HG03439 (cell line): ENCODE results near the gene NFATC2.
"Not testable (repeated sequence)": the region's sequence is repeated elsewhere in the genome, so short reads cannot be mapped to it uniquely, and the experiment has no call there.

Source experiments
- ATAC-seq: cut with Tn5 transposase; IDR thresholded peaks from one replicate; pipeline ENCODE4 v1.9.1; 2021; ENCODE audit warnings: mild to moderate bottlenecking, moderate library complexity; ENCODE audit not compliant: unreplicated experiment

The NFATC2 gene

DNA sequence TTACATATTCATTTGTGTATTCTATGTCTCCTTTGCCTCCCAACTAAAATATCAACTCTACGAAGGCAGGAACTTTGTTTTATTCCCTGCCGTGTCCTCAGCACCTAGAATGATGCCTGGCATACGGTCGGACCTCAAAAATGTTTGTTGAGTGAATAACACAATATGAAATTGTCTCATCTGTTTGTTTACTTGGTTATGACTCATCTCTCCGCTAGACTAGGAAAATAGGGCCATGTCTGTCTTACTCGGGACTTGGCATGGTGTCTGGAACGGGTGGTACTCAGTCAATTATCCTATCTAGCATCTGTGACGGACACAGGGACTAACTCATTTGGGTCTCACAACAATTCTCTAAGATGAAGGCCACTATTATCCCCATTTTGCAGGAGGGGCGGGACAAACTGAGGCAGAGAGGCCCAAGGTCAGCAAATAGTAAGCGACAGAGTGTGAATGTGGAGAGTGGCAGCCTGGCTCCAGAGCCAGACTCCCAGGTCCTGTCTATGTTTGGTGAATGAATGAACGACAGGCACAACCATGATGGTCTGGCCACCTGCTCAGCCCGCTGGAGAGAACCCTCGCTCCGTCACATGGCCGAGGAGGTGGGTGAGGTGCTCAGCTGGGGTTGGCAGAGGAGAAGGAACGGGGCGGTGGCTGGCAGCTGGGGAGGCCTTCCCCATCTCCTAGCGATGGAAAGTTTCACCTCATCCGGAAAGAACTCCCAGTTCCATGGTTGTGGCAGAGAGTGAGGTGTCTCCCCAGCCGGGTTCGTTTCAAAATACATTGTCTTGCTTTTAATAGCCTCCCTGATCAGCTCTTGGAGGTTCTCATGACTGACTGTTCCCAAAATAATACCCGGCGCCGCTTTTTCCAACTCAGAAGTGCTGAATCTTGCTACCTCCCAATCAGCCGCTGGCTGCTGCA lies 27.6 kb upstream of the NFATC2 start:
- no peak for ATAC-seq

DNA sequence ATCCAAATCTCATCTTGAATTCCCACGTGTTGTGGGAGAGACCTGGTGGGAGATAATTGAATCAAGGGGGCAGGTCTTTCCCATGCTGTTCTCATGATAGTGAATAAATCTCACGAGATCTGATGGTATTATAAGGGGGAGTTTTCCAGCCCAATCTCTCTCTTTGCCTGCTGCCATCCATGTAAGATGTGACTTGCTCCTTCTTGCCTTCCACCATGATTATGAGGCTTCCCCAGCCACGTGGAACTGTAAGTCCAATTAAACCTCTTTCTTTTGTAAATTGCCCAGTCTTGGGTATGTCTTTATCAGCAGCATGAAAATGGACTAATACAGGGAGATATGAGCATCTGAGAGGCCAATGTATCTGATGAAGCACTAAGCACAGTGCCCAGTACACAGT lies 26.0 kb upstream of the NFATC2 start:
- not testable (repeated sequence) for ATAC-seq

DNA sequence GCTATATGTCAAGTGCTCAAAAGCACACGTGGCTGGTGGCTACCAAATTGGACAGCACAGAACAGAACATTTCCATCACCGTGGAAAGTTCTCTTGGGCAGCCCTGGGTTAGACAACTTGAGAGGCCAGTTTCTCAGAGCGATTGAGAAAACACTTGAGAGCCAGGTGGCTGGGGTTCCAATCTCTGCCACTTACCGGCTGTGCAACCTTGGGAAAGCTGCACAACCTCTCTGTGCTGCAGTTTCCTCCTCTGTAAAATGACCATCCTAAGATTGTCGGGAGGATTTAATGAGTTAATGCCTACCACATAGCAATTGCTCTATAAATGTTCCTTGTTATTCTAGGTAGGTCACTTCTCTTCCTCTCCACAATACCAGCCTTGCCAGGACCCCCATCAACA lies 25.1 kb upstream of the NFATC2 start:
- ATAC-seq = no peak

DNA sequence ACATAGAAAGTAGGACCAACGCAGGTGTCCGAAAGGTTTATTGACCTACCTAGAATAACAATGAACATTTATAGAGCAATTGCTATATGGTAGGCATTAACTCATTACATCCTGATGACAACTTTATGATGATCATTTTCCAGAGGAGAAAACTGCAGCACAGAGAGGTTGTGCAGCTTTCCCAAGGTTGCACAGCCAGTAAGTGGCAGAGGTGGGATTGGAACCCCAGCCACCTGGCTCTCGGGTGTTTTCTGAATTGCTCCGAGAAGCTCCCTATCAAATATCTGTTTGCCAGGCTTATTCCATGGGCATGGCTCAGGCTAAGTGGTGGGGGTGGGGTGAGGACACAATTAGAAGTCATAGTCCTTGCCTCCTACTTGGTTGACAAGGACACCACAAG lies 24.1 kb upstream of the NFATC2 start:
- ATAC-seq = no peak

DNA sequence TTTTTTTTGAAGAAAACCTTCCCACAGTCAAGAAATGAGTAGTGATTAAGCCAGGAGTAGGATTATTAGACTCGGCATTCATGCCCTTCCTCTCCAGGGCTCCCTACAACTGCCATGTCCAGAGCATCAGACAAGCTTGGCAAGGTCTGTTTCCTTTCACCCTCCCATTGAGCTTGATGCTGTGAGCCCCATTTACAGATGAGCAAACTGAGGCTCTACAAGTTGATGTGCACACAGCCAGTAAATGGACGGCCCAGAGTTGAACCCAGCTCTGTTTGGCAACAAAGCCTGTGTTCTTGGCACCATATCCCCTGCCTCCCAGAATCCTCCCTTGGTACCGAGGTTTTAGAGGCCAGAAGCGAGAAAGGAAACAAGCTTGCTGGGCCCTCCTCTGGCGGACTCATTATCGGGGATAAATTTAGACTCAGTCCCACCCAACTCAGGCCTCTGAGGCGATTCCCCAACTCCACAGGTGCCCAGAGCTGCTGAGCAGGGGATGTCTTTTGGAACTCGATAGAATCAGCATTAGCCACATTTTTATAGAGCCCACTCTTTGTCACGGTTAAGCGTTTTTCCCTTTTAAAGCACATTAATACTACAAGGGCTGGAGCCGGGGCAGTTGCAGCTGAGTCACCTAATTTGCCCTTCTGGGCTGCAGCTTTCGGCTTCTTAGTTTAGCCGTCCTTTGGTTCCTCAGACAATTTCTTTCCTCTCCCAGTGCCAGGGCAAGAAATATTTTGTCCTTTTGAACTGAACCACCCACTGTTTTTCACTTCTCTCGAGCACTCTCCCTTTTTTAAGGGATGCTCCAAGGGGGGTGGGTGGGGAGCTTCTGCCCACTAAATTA lies 23.0 kb upstream of the NFATC2 start:
- ATAC-seq = no peak

DNA sequence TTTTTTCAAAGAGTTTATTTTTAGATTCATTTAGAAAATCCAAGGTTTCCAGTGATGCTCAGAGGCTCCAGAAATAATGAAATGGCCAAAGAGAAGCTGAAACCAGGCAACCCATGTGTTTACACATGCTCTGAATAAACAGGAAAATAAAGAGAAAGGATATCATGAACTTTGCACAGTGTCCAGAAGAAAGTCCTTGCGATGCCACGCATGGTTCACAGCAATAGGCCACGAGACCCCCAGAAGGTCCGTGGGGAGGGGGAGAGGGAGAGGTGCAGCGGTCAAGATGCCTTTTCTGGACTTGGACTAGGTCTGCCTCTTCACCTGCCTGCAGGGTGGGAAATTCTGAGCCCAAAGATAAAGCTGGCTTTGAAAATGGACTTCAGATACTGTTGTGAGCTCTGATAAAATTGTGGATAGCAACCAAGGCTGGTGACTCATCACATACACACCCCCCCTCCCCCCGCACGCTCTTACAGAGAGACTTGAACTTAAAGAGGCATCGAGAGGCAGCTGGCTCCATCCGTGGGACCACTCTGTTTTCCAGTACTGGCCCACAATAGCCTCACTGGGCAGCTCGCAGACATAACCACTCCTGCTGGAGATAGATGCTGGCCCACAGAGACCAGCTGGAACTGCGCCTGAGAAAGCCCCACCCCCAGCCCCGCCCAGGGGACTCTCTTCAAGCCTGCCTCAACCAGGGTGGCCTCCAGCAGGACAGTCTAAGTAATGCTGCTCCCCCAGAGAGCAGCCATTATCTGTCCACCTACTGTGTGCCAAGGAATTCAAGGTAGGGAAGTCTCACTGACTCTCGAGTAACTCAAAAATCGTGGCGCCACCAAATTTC lies 21.2 kb upstream of the NFATC2 start:
- ATAC-seq = no peak

DNA sequence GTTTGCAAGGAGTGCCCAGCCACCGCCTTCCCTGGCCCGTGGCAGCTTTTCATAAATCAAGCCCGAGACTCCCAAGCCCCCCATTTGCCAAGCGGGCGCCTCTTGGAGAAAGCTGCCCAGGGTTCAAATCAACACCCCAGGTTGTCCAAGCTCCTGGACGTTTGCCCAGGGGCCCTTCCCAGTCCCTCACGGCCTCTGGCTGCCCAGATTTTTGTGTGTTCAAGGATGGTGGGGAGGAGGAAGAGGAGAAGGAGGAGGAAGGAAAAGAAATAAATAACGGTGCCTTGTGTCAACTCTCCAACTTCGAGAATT lies 20.6 kb upstream of the NFATC2 start:
- no peak for ATAC-seq

DNA sequence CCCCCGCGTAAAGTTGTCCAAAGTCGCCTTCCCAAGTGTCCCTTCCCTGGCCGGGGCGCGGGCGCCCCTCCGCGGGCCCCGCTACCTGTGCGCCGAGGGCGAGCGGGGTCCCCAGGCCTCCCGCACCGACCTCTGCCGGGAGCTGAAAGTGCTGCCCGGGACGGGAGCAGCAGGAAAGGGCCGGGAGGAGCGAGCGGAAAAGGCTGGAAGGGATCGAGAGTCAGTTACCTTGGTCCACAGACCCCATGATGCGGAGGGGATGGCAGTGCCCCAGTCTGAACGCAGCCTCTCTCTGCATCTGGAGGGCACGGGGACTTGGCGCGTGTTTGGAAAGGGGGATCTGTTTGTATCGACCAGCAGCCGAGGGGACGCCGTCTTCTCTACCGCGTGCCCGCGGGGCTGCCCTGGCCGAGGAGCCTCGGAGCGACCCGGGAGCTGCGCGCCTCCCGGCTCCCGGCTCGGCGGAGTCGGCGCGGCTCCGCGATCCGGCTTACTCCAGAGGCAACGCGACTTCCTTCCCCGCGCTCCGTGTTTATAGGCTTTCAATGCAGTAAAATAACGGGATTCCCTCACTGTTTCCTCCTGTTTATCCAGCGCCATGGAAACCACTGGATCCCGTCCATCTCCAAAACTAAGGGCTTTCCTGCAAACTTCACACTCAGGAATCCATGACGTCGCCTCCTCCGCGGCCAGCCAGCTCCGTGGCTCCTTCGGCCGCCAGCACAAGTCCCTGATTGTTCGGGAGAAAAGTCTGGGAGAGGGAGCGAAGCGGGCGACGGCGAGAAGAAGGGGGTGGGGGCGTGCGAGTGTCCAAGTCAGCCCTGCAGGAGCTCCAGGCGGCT lies 20.0 kb upstream of the NFATC2 start:
- no peak for ATAC-seq

DNA sequence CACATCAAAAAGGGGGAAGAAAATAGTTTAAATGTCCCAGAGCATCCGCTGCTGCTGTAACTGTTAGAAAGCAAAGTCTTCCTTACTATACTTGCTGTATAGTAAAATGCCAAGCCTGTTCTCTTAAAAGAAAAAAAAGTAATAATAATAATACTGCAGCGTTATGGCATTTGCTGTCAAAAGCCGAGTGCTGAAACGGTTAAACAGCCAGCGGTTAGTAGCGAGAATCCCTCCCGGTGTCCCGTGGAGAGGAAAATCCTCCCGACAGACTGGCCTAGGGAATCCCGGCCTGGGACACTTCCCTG lies 19.5 kb upstream of the NFATC2 start:
- ATAC-seq = no peak

DNA sequence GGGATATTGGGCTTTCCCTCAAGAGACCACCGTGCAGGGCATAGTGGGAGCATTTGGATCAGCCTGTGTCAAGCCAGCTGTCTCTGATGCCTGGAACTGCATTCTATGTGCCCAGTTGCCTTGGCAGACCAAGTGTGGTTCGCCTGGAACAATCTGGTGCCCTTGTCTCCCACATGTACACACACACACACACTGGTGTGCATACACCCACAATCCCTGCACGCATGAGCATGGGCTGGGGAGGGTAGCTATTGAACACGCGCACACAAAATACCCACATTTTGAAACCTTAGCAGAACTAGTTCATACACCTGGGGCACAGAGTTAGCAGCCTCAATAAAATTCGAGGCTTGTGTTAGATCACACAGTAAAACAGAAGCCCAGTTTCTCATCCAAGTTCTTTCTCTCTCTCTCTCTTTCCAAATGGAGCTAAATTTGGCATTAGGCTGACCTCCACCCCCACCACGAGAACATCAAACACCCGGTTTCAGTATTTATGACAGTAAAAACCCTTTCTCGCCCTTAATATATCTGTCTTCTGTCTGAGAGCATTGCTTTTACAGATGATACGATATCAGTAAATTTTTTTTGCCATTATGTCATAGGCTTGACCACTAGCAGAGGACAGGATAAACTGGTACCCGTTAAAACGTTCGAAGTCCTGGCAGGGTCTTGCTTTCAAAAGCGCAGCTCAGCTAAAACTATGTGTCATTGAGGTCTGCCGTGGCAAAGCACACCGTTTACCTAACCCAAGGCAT lies 18.2 kb upstream of the NFATC2 start:
- no peak for ATAC-seq

DNA sequence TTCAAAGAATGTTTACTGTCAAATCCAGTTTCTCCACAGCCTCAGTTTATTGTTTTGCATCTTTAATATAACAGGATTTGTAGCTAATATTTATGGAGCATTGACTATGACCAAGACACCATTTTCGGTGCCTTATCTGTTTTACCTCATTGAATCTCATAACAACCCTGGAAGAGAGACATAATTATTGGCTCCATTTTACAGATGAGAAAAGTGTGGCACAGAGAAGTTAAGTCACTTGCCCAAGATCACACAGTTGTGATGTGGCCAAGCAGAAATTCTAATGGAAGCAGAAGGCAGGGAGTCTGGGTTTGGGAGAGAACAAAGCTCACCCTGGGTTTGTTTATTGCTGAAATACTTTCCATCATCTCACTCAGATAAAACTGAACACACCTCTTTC lies 17.5 kb upstream of the NFATC2 start:
- no peak for ATAC-seq

DNA sequence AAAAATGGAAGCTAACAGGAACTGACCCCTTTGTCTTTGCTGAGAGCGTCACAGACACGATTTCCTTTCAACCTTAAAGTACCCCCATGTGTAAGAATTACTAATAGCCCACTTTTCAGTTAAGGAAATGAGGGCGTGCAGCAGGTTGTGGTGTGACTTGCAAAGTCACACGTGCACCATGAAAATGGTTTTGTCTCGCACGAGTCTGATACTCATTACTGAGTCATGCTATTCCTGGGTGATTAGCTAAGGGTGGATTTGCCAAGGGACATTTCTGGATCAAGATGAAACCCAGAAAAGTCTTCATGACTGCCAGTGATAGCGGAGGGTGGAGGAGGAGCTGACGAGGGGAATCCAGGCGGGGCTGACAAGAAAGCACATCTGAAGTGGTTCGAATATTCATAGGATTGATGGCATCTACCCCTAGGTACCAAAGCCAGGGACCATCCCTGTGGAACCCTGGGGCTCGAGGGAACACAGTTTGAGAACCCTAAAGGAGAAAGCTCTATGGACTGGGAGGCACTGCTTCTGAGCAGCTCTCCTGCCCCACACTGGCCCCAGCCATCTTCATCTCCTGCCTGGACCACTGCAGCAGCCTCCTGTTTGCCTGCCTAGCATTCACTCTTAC lies 12.1 kb upstream of the NFATC2 start:
- no peak for ATAC-seq

DNA sequence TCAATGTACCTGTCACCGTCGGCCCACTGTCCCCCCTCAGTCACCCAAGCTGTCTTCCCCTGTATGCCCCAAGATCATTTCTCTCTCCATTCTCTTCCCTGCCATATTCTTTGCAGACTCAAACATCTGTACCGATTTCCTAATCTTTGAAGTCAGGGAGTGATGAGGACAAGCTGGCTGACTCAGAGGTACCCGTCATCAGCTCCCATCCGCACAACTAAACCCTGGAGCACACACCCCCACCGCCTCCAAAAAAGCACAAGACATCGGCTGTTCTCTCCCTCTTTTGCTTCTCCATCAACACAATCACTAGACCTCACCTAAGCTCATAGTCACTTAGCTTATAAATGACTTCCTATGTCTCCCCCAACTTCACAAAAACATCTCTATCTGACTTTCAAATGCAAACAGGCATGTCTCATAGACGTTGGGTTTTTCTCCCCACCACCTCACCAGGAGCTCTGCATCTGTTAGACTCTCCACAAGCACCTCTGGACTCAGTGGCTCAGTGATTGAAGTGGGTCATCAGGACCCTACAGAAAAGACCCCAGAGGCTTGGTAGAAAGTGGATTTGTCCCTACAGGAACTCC lies 11.5 kb upstream of the NFATC2 start:
- ATAC-seq = no peak

DNA sequence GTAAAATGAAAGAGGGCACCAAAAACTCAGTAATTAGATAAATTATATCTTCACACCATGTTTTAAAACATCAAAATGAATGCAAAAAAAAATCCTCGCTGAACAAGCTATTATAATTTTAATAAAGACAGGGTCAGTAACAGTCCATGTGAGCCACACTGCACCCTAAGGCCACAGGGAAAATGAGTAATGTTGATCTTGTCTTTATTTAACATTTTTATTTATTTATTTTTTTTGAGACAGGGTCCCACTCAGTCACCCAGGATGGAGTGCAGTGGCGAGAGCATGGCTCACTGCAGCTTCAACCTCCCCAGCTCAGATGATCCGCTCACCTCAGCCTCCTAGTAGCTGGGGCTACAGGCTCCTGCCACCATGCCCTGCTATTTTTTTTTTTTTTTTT lies 8.7 kb upstream of the NFATC2 start:
- no peak for ATAC-seq

DNA sequence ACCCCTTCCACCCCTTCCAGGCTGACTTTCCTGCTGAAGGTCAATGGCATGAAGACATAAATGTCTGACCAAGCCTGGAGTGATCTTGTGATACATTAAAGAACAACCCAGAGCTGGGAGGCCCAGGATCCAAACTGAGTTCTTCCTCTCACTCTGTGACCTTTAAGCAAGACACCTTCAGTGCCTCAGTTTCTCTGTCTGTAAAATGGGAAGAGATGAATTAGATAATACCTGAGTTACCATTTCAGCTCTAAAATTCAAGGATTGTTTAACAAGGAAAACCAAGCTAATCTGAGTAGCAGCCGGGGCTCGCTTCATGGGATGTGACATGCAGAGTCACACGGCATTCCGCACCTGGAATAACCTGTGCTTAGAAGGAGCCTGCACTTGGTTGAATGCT lies 7.0 kb upstream of the NFATC2 start:
- no peak for ATAC-seq

DNA sequence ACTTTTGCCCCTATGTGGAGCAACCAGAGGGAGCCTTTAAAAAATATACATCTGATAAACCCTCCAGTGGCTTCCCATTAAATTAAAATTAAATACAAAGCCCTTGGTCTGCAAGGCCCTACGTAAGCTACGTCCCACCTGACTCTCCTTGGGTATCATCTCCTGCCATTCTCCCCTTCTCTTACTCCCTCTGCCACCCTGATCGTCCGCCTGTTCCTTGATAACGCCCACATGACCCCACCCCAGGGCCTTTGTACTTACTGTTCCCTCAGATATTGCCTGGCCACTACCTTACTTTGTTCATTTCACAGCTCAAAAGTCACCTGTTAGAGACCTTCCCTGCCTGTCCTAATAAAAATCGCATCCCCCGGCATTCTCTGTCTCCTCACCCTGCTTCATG lies 5.4 kb upstream of the NFATC2 start:
- ATAC-seq = no peak

DNA sequence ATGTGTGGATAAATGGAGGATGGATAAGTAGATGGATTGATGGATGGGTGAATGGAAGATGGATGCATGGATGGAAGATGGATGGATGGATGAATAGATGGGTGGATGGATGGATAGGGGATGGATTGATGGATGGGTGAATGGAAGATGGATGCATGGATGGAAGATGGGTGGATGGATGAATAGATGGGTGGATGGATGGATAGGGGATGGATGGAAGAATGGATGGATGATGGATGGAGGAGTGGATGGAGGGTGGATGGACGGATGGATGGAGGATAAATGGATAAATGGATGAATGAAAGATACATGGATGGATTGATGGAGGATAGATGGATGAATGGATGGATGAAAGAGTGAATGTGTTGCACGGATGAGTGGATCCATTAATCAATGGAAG lies 3.0 kb upstream of the NFATC2 start:
- ATAC-seq = no peak

DNA sequence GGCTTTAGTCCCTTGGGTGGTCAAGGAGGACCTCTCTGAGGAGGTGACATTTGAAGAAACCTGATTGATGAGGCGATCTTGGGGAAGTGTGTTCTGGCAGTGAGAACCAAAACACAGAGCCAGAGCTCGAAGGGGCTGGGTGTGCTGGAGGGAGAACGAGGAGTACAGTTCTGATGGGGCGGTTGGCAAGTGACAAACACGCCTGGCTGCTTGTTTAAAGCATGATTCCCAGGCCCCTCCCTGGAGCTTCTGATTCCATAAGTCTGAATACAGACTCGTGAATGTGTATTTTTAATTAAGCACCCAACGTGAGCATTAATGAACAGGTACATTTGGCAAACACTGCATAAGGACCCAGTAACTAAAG lies 886 bp upstream of the NFATC2 start:
- ATAC-seq = no peak

DNA sequence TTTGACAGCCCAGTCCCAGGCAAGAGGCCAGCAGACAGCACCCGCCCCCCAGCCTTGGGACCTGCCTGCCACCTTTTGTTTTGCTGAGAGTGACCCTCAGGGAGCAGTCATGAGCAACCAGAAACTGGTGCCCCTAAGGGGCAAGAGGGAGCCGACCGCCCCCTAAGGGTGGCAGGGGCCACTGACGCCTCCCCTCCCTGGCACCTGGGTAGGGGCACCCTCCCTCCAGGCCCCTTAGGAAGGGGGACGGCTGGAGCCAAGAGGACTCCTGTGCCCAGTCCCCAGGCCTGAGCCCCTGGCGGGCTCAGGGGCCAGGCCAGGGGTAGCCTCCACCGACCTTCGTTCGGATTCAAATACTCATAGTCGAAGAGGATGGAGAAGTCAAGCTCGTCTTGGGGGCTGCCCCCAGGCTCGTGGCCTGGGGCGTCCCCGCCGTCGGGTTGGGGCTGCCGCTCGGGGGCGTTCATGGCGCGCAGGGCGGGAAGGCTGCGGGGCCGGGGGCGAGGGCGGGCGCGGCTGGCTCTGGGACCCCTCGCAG lies 417 bp downstream of the NFATC2 start:
- ATAC-seq = peak; percentile 49
